Upper lobe of left lung (tissue), 6 donors: ENCODE results near the gene KCNJ15. TPM values are rescaled to one million over a fixed set of nuclear protein-coding genes. Genes with fewer than 3 reads are reported as not detected.

Experiments
- ATAC-seq, 2 donors: fragments of 200-7000 bp; cut with Tn5 transposase; one replicate each; pipeline ENCODE4 v1.9.1; 2022; ENCODE audit warnings: mild to moderate bottlenecking in 2 of 2, moderate library complexity in 2 of 2; ENCODE audit not compliant: low FRiP score in 2 of 2
- DNase-seq, 2 donors: peaks; one replicate each; pipeline ENCODE4 v3.0.0-alpha.2; 2019 to 2020
- H3K27ac ChIP-seq, 4 donors: fragments of 200-600 bp; sonication (generic); one replicate each; pipeline ENCODE4 v1.5.1; 2016 to 2019
- H3K27me3 ChIP-seq, 4 donors: fragments of 200-600 bp; sonication (generic); one replicate each; pipeline ENCODE4 v1.5.1; 2017 to 2019
- H3K36me3 ChIP-seq, 4 donors: fragments of 200-600 bp; sonication (generic); one replicate each; pipeline ENCODE4 v1.5.1; 2016 to 2019
- H3K4me1 ChIP-seq, 4 donors: fragments of 200-600 bp; sonication (generic); one replicate each; pipeline ENCODE4 v1.5.1; 2018 to 2019
- H3K4me3 ChIP-seq, 4 donors: fragments of 200-600 bp; sonication (generic); one replicate each; pipeline ENCODE4 v1.5.1; 2017 to 2019; ENCODE audit warnings: mild to moderate bottlenecking in 2 of 4, moderate library complexity in 1 of 4
- H3K9me3 ChIP-seq, 4 donors: fragments of 200-600 bp; sonication (generic); one replicate each; pipeline ENCODE4 v1.5.1; 2018 to 2019
- EP300 ChIP-seq, 4 donors: sonication (generic); formaldehyde crosslinking; IDR thresholded peaks; one replicate each; pipeline ENCODE4 v1.5.1; 2017; ENCODE audit warnings: antibody characterized with exemption in 4 of 4, control low read depth in 2 of 4
- POLR2A ChIP-seq, 4 donors: fragments of 450-650 bp; IDR thresholded peaks; one replicate each; pipeline ENCODE4 v1.5.1; 2016 to 2017; ENCODE audit warnings: antibody characterized with exemption in 4 of 4, mild to moderate bottlenecking in 2 of 4
- POLR2AphosphoS5 ChIP-seq, 2 donors: sonication (generic); formaldehyde crosslinking; IDR thresholded peaks; one replicate each; pipeline ENCODE4 v1.5.1; 2017; ENCODE audit warnings: antibody characterized with exemption in 2 of 2
- WGBS, 2 donors: methylation state at CpG; one replicate each; pipeline ENCODE4 v1.1.5; 2017 to 2018; 5-methylcytosine and 5-hydroxymethylcytosine counted together
- total RNA-seq, 6 donors: library from RNA; depleted of rRNA in 4 of 6; stranded (reverse); fragments of >200 nt in 4 of 6; gene quantifications; one replicate each; pipeline versions ENCODE4 v1.1.0 to v1.2.1, GENCODE V29; 2016 to 2021
- TF ChIP-seq, protein P1 (sequence below), 6 experiments: fragments of 450-650 bp in 4 of 6; fragments of 200-600 bp in 2 of 6; sonication (generic) in 2 of 6; IDR thresholded peaks; one replicate each; pipeline ENCODE4 v1.5.1; 2016 to 2019; ENCODE audit warnings: antibody characterized with exemption in 6 of 6
- donor health status: DM: no; HTN: no; CAD: no; lungs with moderate emphysema.
- donor health status: DM: no; HTN: yes; CAD: no; lungs with severe emphysema.

KCNJ15 gene
- total RNA-seq, 6 donors from 2014 or later, result 17.9 to 93.0 (median 48.6) TPM

DNA sequence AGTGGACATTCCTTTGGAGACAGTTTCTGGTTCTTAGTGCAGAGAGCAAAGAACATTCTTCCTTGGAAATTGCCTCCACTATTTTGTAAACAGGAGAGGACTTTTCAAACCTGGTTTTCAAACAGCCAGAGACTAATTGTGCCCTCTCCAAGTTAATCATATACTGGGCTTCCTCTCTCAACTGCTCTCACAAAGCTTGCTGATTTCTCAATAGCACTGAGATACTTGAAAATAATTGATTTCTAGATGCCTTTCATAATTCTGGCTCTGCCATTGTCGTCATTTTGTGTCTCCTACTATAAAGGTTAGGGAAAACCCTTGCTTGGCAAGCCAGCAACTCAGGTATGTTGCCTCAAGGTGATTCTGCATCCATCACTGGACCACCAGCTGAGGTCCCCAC lies 56.0 kb downstream of the KCNJ15 start:
- no peaks in the 10 kb centered on the region for H3K27me3 ChIP-seq
- H3K4me3 ChIP-seq, result no peak overlapping the region
- TF ChIP-seq POLR2A (IDR thresholded peaks at IDR 0.05) (no peak), POLR2AphosphoS5 (IDR thresholded peaks at IDR 0.05) (no peak), EP300 (IDR thresholded peaks at IDR 0.05) (peak in 1 of 4 donors; percentile 88)
- TF ChIP-seq, protein P1, sequence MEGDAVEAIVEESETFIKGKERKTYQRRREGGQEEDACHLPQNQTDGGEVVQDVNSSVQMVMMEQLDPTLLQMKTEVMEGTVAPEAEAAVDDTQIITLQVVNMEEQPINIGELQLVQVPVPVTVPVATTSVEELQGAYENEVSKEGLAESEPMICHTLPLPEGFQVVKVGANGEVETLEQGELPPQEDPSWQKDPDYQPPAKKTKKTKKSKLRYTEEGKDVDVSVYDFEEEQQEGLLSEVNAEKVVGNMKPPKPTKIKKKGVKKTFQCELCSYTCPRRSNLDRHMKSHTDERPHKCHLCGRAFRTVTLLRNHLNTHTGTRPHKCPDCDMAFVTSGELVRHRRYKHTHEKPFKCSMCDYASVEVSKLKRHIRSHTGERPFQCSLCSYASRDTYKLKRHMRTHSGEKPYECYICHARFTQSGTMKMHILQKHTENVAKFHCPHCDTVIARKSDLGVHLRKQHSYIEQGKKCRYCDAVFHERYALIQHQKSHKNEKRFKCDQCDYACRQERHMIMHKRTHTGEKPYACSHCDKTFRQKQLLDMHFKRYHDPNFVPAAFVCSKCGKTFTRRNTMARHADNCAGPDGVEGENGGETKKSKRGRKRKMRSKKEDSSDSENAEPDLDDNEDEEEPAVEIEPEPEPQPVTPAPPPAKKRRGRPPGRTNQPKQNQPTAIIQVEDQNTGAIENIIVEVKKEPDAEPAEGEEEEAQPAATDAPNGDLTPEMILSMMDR (IDR thresholded peaks at IDR 0.05), result no peak
- no peaks in the 10 kb centered on the region for H3K36me3 ChIP-seq
- 75 to 81% methylated on average over 1 of the region's 1 CpG for WGBS, 2 donors
- H3K9me3 ChIP-seq, result no peaks in the 10 kb centered on the region
- peak overlapping the region in 3 of 4 donors; percentile 42 to 75 (median 67) for H3K27ac ChIP-seq
- no peak for DNase-seq
- no peak for ATAC-seq
- peaks cover 11 to 59% (median 22%) of the 10 kb centered on the region in 4 donors for H3K4me1 ChIP-seq

DNA sequence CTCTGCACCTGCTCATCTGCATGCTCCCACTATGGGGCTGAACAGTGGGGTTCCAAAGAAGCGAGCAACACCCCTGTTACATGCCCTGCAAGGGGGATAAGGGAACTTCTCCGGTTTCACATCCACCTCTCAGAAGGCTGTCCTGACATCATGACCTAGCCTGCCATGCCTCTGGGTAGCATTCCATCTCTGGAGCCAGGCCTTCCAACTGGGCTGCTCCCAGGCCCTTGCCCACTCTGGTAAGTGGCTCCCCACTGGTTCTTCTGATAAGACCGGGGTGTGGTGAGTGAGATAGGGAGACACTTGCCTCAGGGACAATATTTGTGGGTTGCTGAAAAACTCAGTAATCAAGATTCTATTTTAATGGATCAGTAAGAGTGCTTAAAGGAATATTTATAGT lies 57.8 kb downstream of the KCNJ15 start:
- peaks cover 5 to 49% (median 11%) of the 10 kb centered on the region in 4 donors for H3K4me1 ChIP-seq
- H3K36me3 ChIP-seq, result no peaks in the 10 kb centered on the region
- ATAC-seq (peak; percentile 11 to 67), DNase-seq (no peak)
- TF ChIP-seq POLR2A (IDR thresholded peaks at IDR 0.05) (no peak), POLR2AphosphoS5 (IDR thresholded peaks at IDR 0.05) (no peak), EP300 (IDR thresholded peaks at IDR 0.05) (no peak)
- TF ChIP-seq, protein P1 (IDR thresholded peaks at IDR 0.05), result no peak
- no peak overlapping the region for H3K4me3 ChIP-seq
- WGBS, 2 donors, result 69 to 90% methylated on average over 1 to 3 of the region's 3 CpGs
- peak overlapping the region in 2 of 4 donors; percentile 47 to 75 for H3K27ac ChIP-seq
- no peaks in the 10 kb centered on the region for H3K9me3 ChIP-seq
- no peaks in the 10 kb centered on the region for H3K27me3 ChIP-seq

DNA sequence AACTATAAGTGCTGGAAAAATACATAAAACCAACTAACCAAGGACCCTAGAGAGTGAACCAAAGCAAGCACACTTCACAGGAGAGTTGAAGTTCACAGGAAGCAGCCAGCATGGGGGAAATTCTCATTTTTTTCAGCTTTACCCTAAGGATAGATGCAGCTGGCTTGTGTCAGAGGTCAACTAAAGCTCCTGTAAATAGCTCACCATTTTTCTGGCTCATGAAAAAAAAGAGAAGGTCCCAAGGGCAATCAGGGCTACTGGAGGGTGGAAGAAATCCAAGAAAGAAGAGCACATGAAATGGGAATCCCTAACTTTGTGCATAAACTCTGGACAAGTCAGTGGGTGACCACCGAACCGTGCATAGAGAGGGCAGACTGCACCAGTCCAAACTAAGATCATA lies 58.3 kb downstream of the KCNJ15 start:
- ATAC-seq, result no peak
- H3K36me3 ChIP-seq, result no peaks in the 10 kb centered on the region
- H3K9me3 ChIP-seq, result no peaks in the 10 kb centered on the region
- peaks cover 5 to 44% (median 11%) of the 10 kb centered on the region in 4 donors for H3K4me1 ChIP-seq
- no peak for TF ChIP-seq POLR2AphosphoS5 (IDR thresholded peaks at IDR 0.05)
- no peak for TF ChIP-seq POLR2A (IDR thresholded peaks at IDR 0.05)
- TF ChIP-seq EP300 (IDR thresholded peaks at IDR 0.05), result no peak
- TF ChIP-seq, protein P1 (IDR thresholded peaks at IDR 0.05), result no peak
- no peak overlapping the region for H3K4me3 ChIP-seq
- 59 to 61% methylated on average over 2 of the region's 2 CpGs for WGBS, 2 donors
- no peaks in the 10 kb centered on the region for H3K27me3 ChIP-seq
- H3K27ac ChIP-seq, result peak overlapping the region in 1 of 4 donors; percentile 46
- no peak for DNase-seq

DNA sequence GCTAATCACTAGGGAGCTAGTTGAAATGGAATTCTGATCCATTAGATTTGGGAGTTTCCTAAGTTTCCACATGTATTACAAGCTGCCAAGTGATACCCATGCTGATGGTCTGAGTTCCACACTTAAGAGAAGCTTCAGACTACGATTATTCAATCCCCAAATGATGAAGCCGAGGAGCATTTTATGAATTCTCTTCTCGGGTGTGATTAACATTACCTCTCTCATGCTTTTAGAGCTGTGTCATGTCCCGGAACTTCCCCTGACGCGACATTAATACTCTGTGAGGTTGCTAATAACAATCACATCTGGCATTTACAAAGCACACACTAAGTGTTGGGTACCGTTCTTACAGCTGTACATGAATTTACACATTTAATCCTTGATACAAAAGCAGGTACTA lies 63.0 kb downstream of the KCNJ15 start:
- TF ChIP-seq POLR2AphosphoS5 (IDR thresholded peaks at IDR 0.05) (no peak), POLR2A (IDR thresholded peaks at IDR 0.05) (no peak), EP300 (IDR thresholded peaks at IDR 0.05) (no peak)
- TF ChIP-seq, protein P1 (IDR thresholded peaks at IDR 0.05), result no peak
- H3K36me3 ChIP-seq, result no peaks in the 10 kb centered on the region
- no peaks in the 10 kb centered on the region for H3K27me3 ChIP-seq
- DNase-seq, result no peak
- H3K4me1 ChIP-seq, result peaks cover 0 to 10% (median 5%) of the 10 kb centered on the region in 4 donors
- no peaks in the 10 kb centered on the region for H3K9me3 ChIP-seq
- no peak overlapping the region for H3K27ac ChIP-seq
- H3K4me3 ChIP-seq, result no peak overlapping the region
- ATAC-seq, result peak in 1 of 2 donors; percentile 67
- WGBS, 2 donors, result 86 to 88% methylated on average over 7 of the region's 7 CpGs

DNA sequence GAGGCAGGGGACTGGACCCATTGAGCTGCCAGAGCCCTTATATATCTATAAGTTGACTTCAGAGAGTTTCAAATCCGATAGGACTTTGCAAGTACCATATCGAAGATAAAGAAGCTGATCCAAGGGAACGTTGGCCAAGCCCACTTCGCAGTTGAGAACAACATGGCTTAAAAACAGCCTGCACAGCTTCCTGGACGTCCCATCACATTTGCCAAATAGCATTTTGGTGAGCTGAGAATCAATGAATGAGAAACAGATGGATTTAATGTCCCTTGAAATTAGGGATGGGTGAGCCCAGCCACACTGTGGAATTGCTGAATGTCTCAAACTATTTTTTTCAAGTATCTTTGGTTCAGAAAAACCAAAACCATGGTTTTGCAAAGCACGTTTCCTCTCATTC lies 64.8 kb downstream of the KCNJ15 start:
- no peaks in the 10 kb centered on the region for H3K27me3 ChIP-seq
- H3K9me3 ChIP-seq, result no peaks in the 10 kb centered on the region
- no peaks in the 10 kb centered on the region for H3K36me3 ChIP-seq
- no peak for TF ChIP-seq EP300 (IDR thresholded peaks at IDR 0.05)
- TF ChIP-seq POLR2AphosphoS5 (IDR thresholded peaks at IDR 0.05), result no peak
- TF ChIP-seq, protein P1 (IDR thresholded peaks at IDR 0.05), result no peak
- TF ChIP-seq POLR2A (IDR thresholded peaks at IDR 0.05), result no peak
- no peak overlapping the region for H3K4me3 ChIP-seq
- WGBS, 2 donors, result 80 to 93% methylated on average over 6 of the region's 6 CpGs
- no peak overlapping the region for H3K27ac ChIP-seq
- peak in 1 of 2 donors; percentile 52 for ATAC-seq
- peaks cover 0 to 10% (median 3%) of the 10 kb centered on the region in 4 donors for H3K4me1 ChIP-seq
- DNase-seq, result no peak
